ENCODE results near the gene RDH16. TPM values are rescaled to one million over a fixed set of nuclear protein-coding genes. Genes with fewer than 3 reads are reported as not detected.

RDH16 gene
- total and polyA plus RNA-seq, 2 donors (not counting 3 experiments of a cell fraction or from before 2014, with no cell fraction given) = 0.08 to 0.29 TPM

DNA sequence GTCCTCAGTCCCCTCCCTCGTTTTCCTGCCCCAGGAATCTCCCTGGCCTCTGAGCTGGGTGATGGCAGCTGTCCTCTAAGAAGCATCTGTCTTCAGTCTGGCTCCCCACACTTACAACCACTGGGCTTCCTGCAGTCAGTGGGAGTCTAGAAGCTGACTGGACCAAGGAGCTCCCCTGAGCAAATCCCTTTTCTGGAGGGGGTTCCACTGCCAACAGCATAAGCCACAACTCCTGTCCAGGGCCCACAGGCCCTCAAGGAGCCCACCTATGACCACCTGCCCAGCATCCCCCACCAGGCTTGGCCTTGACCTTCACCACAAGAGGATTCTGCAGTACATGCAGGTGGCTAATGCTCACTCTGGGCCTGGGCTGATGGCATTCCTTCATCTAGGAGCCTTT lies 4.1 kb downstream of the RDH16 start:
- no peak for TF ChIP-seq FOS (IDR thresholded peaks at IDR 0.05; ENCODE audit: borderline replicate concordance, insufficient read depth, low read length)
- no TSS peak for BruUV-seq (replicated peaks)
- Histone ChIP-seq H3K4me2 (ENCODE audit: insufficient read depth, low read length) (no peak overlapping the region), H3K36me3 (ENCODE audit: control insufficient read depth in 2 of 2, extremely low read depth in 1 of 2, insufficient read depth in 2 of 2, low read length in 2 of 2) (no peaks in the 10 kb centered on the region), H3K79me2 (ENCODE audit: control insufficient read depth, insufficient read depth, low read length) (no peaks in the 10 kb centered on the region), H3K9ac (replicated peaks; ENCODE audit: extremely low read depth, insufficient read depth, low read length) (no peak overlapping the region), H3K4me3 (replicated peaks in 1 of 3; ENCODE audit: insufficient read depth in 1 of 3, low read depth in 1 of 3, low read length in 3 of 3) (no peak overlapping the region), H3K9me1 (replicated peaks; ENCODE audit: control insufficient read depth, extremely low read depth, insufficient read depth, low read length) (no peaks in the 10 kb centered on the region), H3K4me1 (ENCODE audit: control insufficient read depth, extremely low read depth, insufficient read depth, low read length) (no peaks in the 10 kb centered on the region), H3K9me3 (replicated peaks; ENCODE audit: control insufficient read depth, insufficient read depth, low read length) (no peaks in the 10 kb centered on the region), H2AFZ (ENCODE audit: low read depth, low read length) (no peak overlapping the region), H3K27ac (ENCODE audit: insufficient read depth, low read depth, low read length) (no peak overlapping the region), H4K20me1 (replicated peaks; ENCODE audit: control insufficient read depth, extremely low read depth, insufficient read depth, low read length) (no peaks in the 10 kb centered on the region), H3K27me3 (ENCODE audit: control insufficient read depth in 2 of 2, insufficient read depth in 2 of 2, low read length in 2 of 2) (peaks cover 6 to 9% of the 10 kb centered on the region in 2 experiments)
- dilution Hi-C loops (cut with MboI; ENCODE audit: extremely low pct_ligation_motif_present, low sequenced_read_pairs) (no loop called here), intact Hi-C loops (cut with micrococcal nuclease) (no loop called here)
- ChIA-PET CTCF (interaction anchor here (0.6 kb wide), 1 partner anchor 39 kb away, joined by 3 read pairs; no protein-coding TSS in a partner anchor), POLR2A (no interaction called here)
- no peak for FAIRE-seq
- no peak for DNase-seq (ENCODE audit: low read depth, low spot score)

DNA sequence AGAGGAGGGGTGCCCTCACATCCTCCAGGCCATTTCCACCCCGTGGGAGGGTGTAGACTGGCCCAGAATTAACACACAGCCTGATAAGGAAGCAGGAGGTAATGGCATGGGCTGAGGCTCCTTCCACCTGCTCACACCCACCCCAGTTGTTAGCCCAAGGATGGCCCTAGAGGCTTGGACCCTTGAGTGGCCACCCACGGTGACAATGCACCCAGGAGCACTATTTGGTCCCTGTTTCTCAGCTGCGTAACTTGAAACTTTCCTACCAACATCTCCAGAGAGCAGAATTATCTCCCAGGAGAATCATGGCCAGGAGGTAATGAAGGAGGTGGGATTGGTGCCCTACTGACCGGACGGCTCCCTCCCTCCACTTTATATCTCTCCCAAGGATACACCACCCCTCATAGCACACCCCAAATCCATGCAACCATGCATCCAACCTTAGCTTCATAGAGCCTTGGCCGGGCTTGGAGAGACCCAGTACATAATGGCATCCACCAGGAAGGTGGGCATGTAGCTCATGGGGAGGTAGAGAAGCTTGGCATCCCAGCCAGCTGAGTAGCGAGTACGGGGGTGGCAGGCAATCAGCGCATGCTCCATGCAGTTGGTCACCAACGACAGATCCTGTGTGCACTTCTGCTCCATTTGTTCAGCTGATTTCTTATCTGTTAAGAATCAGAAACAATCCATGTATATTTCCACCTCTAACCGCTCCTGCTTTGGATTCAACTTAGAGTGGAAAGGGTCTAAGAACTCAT lies 5.6 kb downstream of the RDH16 start:
- H3K36me3 ChIP-seq (ENCODE audit: control insufficient read depth in 2 of 2, extremely low read depth in 1 of 2, insufficient read depth in 2 of 2, low read length in 2 of 2) = no peaks in the 10 kb centered on the region
- no peaks in the 10 kb centered on the region for H3K9me3 ChIP-seq (replicated peaks; ENCODE audit: control insufficient read depth, insufficient read depth, low read length)
- H3K4me1 ChIP-seq (ENCODE audit: control insufficient read depth, extremely low read depth, insufficient read depth, low read length) = no peaks in the 10 kb centered on the region
- H3K79me2 ChIP-seq (ENCODE audit: control insufficient read depth, insufficient read depth, low read length) = no peaks in the 10 kb centered on the region
- H2AFZ ChIP-seq (ENCODE audit: low read depth, low read length) = no peak overlapping the region
- FAIRE-seq (no peak), DNase-seq (ENCODE audit: low read depth, low spot score) (no peak)
- H3K4me3 ChIP-seq (replicated peaks in 1 of 3; ENCODE audit: insufficient read depth in 1 of 3, low read depth in 1 of 3, low read length in 3 of 3) = no peak overlapping the region
- no peak overlapping the region for H3K4me2 ChIP-seq (ENCODE audit: insufficient read depth, low read length)
- H3K9me1 ChIP-seq (replicated peaks; ENCODE audit: control insufficient read depth, extremely low read depth, insufficient read depth, low read length) = no peaks in the 10 kb centered on the region
- ChIA-PET CTCF (no interaction called here), POLR2A (no interaction called here)
- no peak overlapping the region for H3K9ac ChIP-seq (replicated peaks; ENCODE audit: extremely low read depth, insufficient read depth, low read length)
- no peak overlapping the region for H3K27ac ChIP-seq (ENCODE audit: insufficient read depth, low read depth, low read length)
- intact Hi-C loops (cut with micrococcal nuclease) = no loop called here
- no peak for TF ChIP-seq POLR2A (IDR thresholded peaks at IDR 0.05; ENCODE audit: low read depth, low read length)
- TF ChIP-seq JUN (IDR thresholded peaks at IDR 0.05; ENCODE audit: borderline replicate concordance, insufficient read depth, insufficient read length, low read depth) = no peak
- TF ChIP-seq POLR2AphosphoS5 (IDR thresholded peaks at IDR 0.05; ENCODE audit: insufficient read depth, low read depth, low read length) = no peak
- no peak for TF ChIP-seq GATA2 (IDR thresholded peaks at IDR 0.05; ENCODE audit: insufficient read depth, insufficient read length, low read depth, low read length)
- no peak for TF ChIP-seq MYC (IDR thresholded peaks at IDR 0.05; ENCODE audit: low read depth, low read length)
- TF ChIP-seq FOS (IDR thresholded peaks at IDR 0.05; ENCODE audit: borderline replicate concordance, insufficient read depth, low read length) = no peak
- TF ChIP-seq, protein P1, sequence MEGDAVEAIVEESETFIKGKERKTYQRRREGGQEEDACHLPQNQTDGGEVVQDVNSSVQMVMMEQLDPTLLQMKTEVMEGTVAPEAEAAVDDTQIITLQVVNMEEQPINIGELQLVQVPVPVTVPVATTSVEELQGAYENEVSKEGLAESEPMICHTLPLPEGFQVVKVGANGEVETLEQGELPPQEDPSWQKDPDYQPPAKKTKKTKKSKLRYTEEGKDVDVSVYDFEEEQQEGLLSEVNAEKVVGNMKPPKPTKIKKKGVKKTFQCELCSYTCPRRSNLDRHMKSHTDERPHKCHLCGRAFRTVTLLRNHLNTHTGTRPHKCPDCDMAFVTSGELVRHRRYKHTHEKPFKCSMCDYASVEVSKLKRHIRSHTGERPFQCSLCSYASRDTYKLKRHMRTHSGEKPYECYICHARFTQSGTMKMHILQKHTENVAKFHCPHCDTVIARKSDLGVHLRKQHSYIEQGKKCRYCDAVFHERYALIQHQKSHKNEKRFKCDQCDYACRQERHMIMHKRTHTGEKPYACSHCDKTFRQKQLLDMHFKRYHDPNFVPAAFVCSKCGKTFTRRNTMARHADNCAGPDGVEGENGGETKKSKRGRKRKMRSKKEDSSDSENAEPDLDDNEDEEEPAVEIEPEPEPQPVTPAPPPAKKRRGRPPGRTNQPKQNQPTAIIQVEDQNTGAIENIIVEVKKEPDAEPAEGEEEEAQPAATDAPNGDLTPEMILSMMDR (IDR thresholded peaks at IDR 0.05; ENCODE audit: extremely low read depth in 1 of 2, insufficient read depth in 1 of 2, low read depth in 1 of 2, low read length in 2 of 2) = no peak
- TF ChIP-seq, protein P2, sequence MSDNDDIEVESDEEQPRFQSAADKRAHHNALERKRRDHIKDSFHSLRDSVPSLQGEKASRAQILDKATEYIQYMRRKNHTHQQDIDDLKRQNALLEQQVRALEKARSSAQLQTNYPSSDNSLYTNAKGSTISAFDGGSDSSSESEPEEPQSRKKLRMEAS (IDR thresholded peaks at IDR 0.05; ENCODE audit: insufficient read depth, insufficient read length) = no peak
- no TSS peak for BruUV-seq (replicated peaks)
- no peaks in the 10 kb centered on the region for H4K20me1 ChIP-seq (replicated peaks; ENCODE audit: control insufficient read depth, extremely low read depth, insufficient read depth, low read length)
- H3K27me3 ChIP-seq (ENCODE audit: control insufficient read depth in 2 of 2, insufficient read depth in 2 of 2, low read length in 2 of 2) = peaks cover 6% of the 10 kb centered on the region in 2 experiments
- dilution Hi-C loops (cut with MboI; ENCODE audit: extremely low pct_ligation_motif_present, low sequenced_read_pairs) = no loop called here
